ENCODE data around the gene DCST1.

- TF ChIP-seq GATA2 (IDR thresholded peaks at IDR 0.05; ENCODE audit: low read depth, low read length) (no peak), GATA3 (IDR thresholded peaks at IDR 0.05; ENCODE audit: low read depth, low read length) (no peak)
These were observed 44.3 kb downstream of the DCST1 start for GRCh38 chr1:155077758-155078445.

Data from SH-SY5Y (cell line).